ENCODE measurements around the gene CIDEB. TPM values are rescaled to one million over a fixed set of nuclear protein-coding genes. Genes with fewer than 3 reads are reported as not detected.
A peak's percentile ranks its signal among the peaks of the same experiment; 100 is the strongest.
"Not testable (repeated sequence)": the region's sequence is repeated elsewhere in the genome, so short reads cannot be mapped to it uniquely, and the experiment has no call there.

CIDEB gene
- total RNA-seq, 1 donor: 0.36 TPM

- H4K20me1 ChIP-seq (ENCODE audit: insufficient read depth, low read length); H2AFZ ChIP-seq (ENCODE audit: low read length); H3K4me1 ChIP-seq (ENCODE audit: insufficient read depth, low read length); H3K27ac ChIP-seq (ENCODE audit: low read depth, low read length); H3K9me3 ChIP-seq (ENCODE audit: low read depth, low read length); DNase-seq (ENCODE audit: insufficient read length, low spot score, missing footprints); H3K4me2 ChIP-seq (ENCODE audit: insufficient read depth, low read length); H3K79me2 ChIP-seq (ENCODE audit: insufficient read depth, low read length); H3K27me3 ChIP-seq (ENCODE audit: insufficient read depth, low read length); H3K36me3 ChIP-seq (ENCODE audit: insufficient read depth, low read length); H3K4me3 ChIP-seq (ENCODE audit: insufficient read depth, low read length): not testable (repeated sequence)
- peak; percentile 42 for TF ChIP-seq CTCF (IDR thresholded peaks at IDR 0.05; ENCODE audit: extremely low read depth, low read depth, low read length)
These were observed 20.1 kb upstream of the CIDEB start for GRCh38 chr14:24327914-24328313.

GRCh38 chr14:24327303-24327702 is 19.5 kb upstream of the CIDEB start:
- Histone ChIP-seq H3K9me3 (ENCODE audit: low read depth, low read length) (no peaks in the 10 kb centered on the region), H3K36me3 (ENCODE audit: insufficient read depth, low read length) (peaks cover 11% of the 10 kb centered on the region), H3K27ac (ENCODE audit: low read depth, low read length) (no peak overlapping the region), H3K4me3 (ENCODE audit: insufficient read depth, low read length) (no peak overlapping the region), H4K20me1 (ENCODE audit: insufficient read depth, low read length) (peaks cover 4% of the 10 kb centered on the region), H2AFZ (ENCODE audit: low read length) (no peak overlapping the region), H3K4me2 (ENCODE audit: insufficient read depth, low read length) (no peak overlapping the region), H3K27me3 (ENCODE audit: insufficient read depth, low read length) (no peaks in the 10 kb centered on the region), H3K4me1 (ENCODE audit: insufficient read depth, low read length) (peaks cover under 1% of the 10 kb centered on the region), H3K79me2 (ENCODE audit: insufficient read depth, low read length) (no peaks in the 10 kb centered on the region)
- TF ChIP-seq CTCF (IDR thresholded peaks at IDR 0.05; ENCODE audit: extremely low read depth, low read depth, low read length): no peak
- DNase-seq (ENCODE audit: insufficient read length, low spot score, missing footprints): no peak

- H3K9me3 ChIP-seq (ENCODE audit: low read depth, low read length): no peaks in the 10 kb centered on the region
- no peaks in the 10 kb centered on the region for H3K27me3 ChIP-seq (ENCODE audit: insufficient read depth, low read length)
- peaks cover 4% of the 10 kb centered on the region for H4K20me1 ChIP-seq (ENCODE audit: insufficient read depth, low read length)
- no peaks in the 10 kb centered on the region for H3K79me2 ChIP-seq (ENCODE audit: insufficient read depth, low read length)
- peaks cover 11% of the 10 kb centered on the region for H3K36me3 ChIP-seq (ENCODE audit: insufficient read depth, low read length)
- peak; percentile 71 for DNase-seq (ENCODE audit: insufficient read length, low spot score, missing footprints)
- H3K4me1 ChIP-seq (ENCODE audit: insufficient read depth, low read length): no peaks in the 10 kb centered on the region
- H3K4me3 ChIP-seq (ENCODE audit: insufficient read depth, low read length): no peak overlapping the region
- no peak for TF ChIP-seq CTCF (IDR thresholded peaks at IDR 0.05; ENCODE audit: extremely low read depth, low read depth, low read length)
- no peak overlapping the region for H3K4me2 ChIP-seq (ENCODE audit: insufficient read depth, low read length)
- H2AFZ ChIP-seq (ENCODE audit: low read length): no peak overlapping the region
- no peak overlapping the region for H3K27ac ChIP-seq (ENCODE audit: low read depth, low read length)
These were observed 18.2 kb upstream of the CIDEB start for GRCh38 chr14:24325963-24326362.

- no peak overlapping the region for H3K4me2 ChIP-seq (ENCODE audit: insufficient read depth, low read length)
- no peak overlapping the region for H2AFZ ChIP-seq (ENCODE audit: low read length)
- no peak overlapping the region for H3K27ac ChIP-seq (ENCODE audit: low read depth, low read length)
- H3K4me1 ChIP-seq (ENCODE audit: insufficient read depth, low read length): no peaks in the 10 kb centered on the region
- DNase-seq (ENCODE audit: insufficient read length, low spot score, missing footprints): no peak
- TF ChIP-seq CTCF (IDR thresholded peaks at IDR 0.05; ENCODE audit: extremely low read depth, low read depth, low read length): no peak
- no peaks in the 10 kb centered on the region for H3K79me2 ChIP-seq (ENCODE audit: insufficient read depth, low read length)
- no peaks in the 10 kb centered on the region for H3K9me3 ChIP-seq (ENCODE audit: low read depth, low read length)
- H3K36me3 ChIP-seq (ENCODE audit: insufficient read depth, low read length): peaks cover 11% of the 10 kb centered on the region
- H3K27me3 ChIP-seq (ENCODE audit: insufficient read depth, low read length): no peaks in the 10 kb centered on the region
- peaks cover 4% of the 10 kb centered on the region for H4K20me1 ChIP-seq (ENCODE audit: insufficient read depth, low read length)
- no peak overlapping the region for H3K4me3 ChIP-seq (ENCODE audit: insufficient read depth, low read length)
These were observed 17.3 kb upstream of the CIDEB start for GRCh38 chr14:24325041-24325530.

All from osteoblast (primary cell).